SK-MEL-5 (cell line): Measurements from ENCODE around the gene OGFOD1. TPM values are rescaled to one million over a fixed set of nuclear protein-coding genes. Genes with fewer than 3 reads are reported as not detected.

Experiments
- DNase-seq: peaks from one replicate; pipeline ENCODE4 v3.0.0-alpha.2; 2016; ENCODE audit warnings: low read depth, low spot score
- in situ Hi-C: cut with HindIII; loops from 2 replicates; pipeline ENCODE4 v1.10.0; 2016; ENCODE audit warnings: low sequenced_read_pairs, high pct_unique_total_duplicates, low pct_unique_long_range_greater_than_20kb
- polyA plus RNA-seq, 2 experiments: library from polyadenylated mRNA; depleted of rRNA; stranded (reverse); fragments of >200 nt; gene quantifications; 2 replicates each; pipeline ENCODE4 v1.2.3, GENCODE V29; 2015
- total RNA-seq: library from RNA; depleted of rRNA; stranded (reverse); fragments of >200 nt; shearing (Covaris generic); gene quantifications from 2 replicates; pipeline ENCODE4 v1.2.3, GENCODE V29; 2014; rRNA removed

OGFOD1 gene
- total RNA-seq, result 92.6 and 95.1 TPM in 2 replicates
- 48.7 and 93.1 TPM in 2 replicates for polyA plus RNA-seq (2015; cell fraction: cytosol; rRNA removed)
- polyA plus RNA-seq (2015; cell fraction: nucleus; rRNA removed), result 32.1 and 40.4 TPM in 2 replicates

- DNase-seq, result peak; percentile 97
- in situ Hi-C loops, result no loop called here
These were observed at the start of gene OGFOD1, which contains the start of gene NUDT21 for GRCh38 chr16:56450986-56451752. TSS of gene OGFOD1 (plus strand) at chr16:56451554. CDS start at chr16:56451613, 59 bp downstream. TSS of gene NUDT21 (minus strand) at chr16:56451332. CDS start at chr16:56451202, 130 bp downstream.

DNA sequence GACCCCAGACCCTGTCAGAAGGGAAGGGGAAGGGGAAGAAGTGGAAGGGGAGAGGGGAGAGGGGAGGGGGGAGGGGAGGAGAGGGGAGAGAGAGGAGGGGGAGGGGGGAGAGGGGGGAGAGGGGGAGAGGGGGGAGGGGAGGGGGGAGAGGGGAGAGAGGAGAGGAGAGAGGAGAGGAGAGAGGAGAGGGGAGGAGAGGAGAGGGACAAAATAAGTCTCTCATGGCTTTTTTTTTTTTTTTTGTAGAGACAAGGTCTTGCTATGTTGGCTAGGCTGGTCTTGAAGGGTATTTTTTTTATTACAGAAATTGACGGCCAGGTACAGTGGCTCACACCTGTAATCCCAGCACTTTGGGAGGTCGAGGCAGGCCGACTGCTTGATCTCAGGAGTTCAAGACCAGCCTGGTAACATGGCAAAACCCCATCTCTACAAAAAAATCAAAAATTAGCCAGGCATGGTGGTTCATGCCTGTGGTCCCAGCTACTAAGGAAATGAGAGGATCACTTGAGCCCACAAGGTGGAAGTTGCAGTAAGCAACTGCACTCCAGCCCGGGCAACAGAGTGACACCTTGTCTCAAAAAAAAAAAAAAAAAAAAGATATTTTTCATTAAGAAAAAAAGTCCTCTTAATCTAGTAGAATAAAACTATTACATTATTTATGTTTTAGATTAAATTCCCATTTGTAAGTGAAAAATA, 45.2 kb upstream of the OGFOD1 start:
- DNase-seq, result no peak
- in situ Hi-C loops, result no loop called here

DNA sequence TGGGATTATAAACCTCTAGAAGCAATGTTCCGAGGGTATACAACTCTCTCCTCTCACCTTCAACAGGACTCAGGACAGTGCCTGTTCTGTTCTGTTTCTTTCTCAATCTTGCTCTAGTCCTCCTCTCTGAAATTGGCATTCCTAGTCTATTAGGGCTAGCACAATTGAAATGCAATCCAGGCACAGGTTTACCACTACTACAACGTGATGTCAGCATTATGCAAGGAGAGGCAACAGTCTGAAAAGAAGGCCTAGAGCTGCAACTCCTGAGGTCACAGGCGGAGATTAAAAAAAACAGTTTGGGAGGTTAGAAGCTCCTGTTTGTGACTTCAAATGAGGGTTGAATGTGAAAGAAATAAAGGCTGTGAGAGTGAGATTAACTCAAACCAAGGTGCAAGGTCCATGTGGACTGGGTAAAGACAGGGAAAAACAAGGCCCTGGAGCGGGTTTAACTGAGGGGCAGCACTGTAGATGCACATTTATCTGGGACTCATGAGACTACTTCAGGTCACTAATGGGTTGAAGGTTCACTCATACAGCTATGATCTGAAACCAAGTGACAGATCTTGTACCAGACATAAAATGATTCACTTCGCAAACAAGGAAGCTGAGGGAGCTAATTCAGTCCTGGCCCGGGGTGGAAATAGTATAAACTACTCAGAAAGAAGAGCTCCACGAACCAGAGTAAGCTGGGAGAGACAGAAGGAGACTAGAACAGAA, 42.8 kb upstream of the OGFOD1 start:
- in situ Hi-C loops, result no loop called here
- DNase-seq, result no peak

GRCh38 chr16:56409195-56409594, 42.2 kb upstream of the OGFOD1 start:
- in situ Hi-C loops, result no loop called here
- no peak for DNase-seq

GRCh38 chr16:56411123-56411522, 40.2 kb upstream of the OGFOD1 start:
- in situ Hi-C loops, result no loop called here
- no peak for DNase-seq

DNA sequence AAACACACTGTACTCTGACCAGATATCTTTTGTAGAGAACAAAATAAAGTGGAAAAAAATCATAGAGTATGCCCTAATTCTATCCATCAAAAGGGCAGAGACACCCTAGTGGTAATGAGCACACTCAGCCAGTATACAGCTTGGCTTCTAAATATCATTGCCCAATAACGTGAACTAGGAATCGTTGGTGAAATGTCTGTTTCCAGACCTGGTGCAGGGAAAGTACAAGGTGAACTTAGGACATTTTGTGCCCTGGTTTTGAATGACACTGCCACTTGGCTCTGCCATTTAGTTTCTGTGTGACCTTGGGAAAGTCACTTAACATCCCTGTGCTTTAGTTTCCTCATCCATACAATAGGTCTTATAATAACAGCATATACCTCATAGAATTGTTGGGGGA, 39.7 kb upstream of the OGFOD1 start:
- in situ Hi-C loops, result no loop called here
- DNase-seq, result no peak

DNA sequence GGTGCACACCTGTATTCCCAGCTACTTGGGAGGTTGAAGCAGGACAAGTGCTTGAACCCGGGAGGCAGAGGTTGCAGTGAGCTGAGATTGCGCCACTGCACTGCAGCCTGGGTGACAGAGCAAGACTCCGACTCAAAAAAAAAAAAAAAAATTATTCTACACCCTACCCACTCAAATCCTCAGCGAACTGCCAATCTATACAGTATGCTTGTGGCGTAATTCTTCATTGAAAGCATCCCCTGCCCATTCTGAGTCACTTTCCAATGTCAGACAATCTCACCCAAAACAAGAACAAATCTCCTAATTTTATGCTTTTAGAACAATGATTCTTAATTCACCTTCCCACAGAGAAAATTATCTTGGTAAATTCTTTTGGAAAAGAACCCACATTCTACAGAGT, 38.0 kb upstream of the OGFOD1 start:
- in situ Hi-C loops, result no loop called here
- DNase-seq, result no peak

- in situ Hi-C loops, result no loop called here
- no peak for DNase-seq
These were observed 37.0 kb upstream of the OGFOD1 start for GRCh38 chr16:56414366-56414765.

- in situ Hi-C loops, result no loop called here
- no peak for DNase-seq
These were observed 35.5 kb upstream of the OGFOD1 start for GRCh38 chr16:56415875-56416274.

DNA sequence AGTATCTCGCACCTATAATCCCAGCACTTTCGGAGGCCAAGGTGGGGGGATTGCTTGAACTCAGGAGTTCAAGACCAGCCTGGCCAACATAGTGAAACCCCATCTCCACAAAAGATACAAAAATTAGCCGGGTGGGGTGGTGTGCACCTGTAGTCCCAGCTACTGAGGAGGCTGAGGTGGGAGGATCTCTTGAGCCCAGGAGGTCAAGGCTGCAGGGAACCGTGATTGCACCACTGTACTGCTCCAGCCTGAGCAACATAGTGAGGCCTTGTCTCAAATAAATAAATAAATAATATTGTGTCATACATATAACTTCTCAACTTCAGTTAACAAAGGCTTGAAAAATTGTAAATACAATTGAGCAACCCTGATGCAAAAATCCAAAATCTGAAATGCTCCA, 34.2 kb upstream of the OGFOD1 start:
- in situ Hi-C loops, result no loop called here
- no peak for DNase-seq

DNA sequence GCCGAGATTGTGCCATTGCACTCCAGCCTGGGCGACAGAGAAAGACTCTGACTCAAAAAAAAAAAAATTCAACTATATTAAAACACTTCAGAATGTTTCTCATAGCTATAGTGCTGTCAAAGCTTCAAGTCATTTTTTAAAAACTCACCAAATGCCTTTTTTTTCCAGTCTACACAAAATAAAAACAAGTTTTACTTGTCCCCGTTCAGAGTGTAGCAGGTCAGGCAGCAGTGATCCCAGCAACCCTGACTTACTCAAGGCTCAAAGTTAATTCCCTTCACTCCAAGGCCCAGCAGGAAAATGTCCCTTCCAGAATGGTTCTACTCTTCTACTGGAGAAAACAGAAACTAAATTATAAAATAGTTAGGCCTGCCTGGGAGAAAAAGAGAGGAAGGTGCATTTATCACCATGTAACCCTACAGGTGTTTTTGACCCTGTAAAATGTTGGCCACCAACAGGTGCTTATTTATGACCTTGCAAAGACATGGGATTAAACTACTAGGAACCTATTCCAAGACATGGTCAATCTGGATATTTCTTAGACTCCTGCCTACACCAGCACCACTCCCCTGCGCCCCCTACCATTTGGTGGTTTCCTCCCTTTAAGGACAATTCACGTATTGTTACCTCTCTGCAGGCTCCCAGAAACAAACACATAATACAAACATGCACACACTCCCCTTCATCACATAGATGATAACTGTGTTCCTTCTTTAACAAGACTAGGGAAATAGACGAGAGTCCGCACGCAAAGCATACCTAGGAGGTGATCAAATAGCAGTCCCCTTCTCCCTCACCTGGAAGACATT, 31.4 kb upstream of the OGFOD1 start:
- in situ Hi-C loops, result no loop called here
- DNase-seq, result no peak

DNA sequence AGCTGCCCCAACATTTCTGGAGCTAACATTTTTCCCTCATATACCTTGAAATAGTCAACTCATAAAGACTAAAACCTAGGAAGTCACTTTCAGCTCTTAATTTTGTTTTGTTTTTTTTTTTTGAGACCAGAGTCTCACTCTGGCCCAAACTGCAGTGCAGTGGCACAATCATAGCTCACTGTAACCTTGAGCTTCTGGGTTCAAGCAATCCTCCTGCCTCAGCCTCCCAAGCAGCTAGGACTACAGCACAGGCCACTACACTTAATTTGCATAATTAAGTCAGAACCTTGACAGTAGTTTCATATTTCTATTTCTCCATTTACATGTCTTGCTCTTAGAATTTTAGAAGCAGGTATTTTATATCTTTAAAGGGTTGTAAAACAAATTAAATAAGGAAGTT, 30.7 kb upstream of the OGFOD1 start:
- DNase-seq, result no peak
- in situ Hi-C loops, result no loop called here

GRCh38 chr16:56421313-56421712, 30.0 kb upstream of the OGFOD1 start:
- DNase-seq, result no peak
- in situ Hi-C loops, result no loop called here

DNA sequence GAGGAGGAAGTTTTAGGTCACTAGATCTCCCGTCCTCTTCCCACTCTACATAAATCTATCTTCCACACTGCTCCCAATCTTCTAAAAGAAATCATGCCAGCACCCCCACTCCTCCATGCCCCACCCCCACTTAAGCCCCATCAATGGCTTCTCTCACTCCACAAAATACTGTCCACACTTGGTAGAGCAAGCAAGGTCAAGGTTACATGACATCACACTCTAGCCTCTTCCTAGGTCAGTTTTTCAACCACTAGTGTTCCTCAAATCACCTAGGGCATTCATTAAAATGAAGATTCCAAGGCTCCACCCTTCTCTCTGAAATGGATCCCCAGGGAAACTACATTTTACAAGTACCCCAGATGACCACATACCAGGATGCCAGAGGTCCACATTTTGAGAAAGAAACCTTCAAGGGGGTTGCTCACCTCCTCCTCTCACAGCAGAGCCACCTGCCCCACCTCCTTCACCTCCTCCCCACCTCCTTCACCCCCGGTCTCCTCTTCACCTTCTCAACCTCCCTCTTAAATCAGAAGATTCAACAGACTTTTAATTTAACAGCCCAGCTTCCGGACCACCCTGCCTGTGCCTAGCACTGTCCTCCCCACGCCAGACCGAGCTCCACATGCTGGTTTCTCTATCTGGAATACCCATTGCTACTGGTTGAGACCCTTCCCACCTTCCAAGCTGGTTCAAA, 29.2 kb upstream of the OGFOD1 start:
- in situ Hi-C loops, result no loop called here
- no peak for DNase-seq

DNA sequence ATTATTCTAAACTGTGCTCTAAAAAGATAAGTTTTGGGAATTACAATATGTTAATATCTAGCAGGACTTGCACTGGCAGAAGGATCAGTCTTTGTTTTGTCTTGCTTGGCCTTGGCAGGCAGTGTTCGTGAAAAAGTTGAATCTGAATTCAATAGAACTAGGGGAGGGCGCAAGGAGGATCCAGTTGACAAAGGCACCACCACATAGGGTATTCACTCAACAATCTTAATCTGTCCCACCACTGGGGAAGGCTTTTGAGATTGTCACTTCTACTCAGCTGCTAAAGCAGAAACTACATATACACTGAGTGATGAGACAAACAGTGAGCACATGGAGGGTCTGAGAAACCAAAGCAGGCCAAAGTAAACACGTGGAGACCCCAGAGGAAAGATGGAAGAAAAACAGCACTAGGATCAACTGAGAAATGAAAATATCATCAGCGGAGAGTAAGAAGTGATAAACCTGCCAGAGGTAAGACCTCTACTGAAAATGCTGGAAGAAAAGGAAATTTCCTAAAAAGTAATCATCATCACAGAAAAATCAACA, 28.4 kb upstream of the OGFOD1 start:
- DNase-seq, result no peak
- in situ Hi-C loops, result no loop called here

DNA sequence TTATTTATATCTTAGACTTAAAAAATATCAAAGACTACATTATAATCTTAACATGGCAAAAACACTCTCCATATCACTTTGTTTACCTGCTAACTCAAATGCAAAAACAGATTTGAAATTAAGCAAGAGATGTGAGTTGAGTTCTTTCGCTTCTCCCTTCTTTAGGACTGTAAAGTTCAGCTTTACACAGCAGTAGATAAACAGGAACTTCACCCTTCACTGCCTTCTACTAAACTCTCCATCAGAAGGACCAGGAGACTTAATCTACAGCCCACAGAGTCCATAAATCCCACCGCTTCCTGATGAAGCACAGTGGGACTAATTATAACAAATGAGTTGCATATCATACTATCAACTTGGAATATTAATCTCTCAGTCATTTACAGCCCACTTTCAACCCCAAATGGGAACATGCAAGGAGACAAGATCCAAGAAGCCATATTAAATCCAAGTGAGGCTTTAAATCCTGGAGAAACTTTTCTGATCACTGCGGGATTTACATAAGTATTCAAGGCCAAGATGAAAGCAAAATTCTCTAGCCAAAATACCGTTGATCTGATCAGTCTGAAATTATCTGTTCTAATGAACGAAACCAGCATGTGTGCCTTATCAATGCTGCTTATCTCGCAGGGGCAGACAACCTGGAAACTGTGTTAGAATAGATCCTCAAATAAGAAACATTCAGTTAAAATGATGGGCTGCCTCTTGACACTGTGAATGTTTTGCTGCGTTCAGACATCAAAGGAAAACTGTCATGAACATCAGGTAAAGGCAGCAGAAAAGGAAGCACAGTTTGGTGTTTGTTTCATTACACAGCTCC, 27.6 kb upstream of the OGFOD1 start:
- no peak for DNase-seq
- in situ Hi-C loops, result no loop called here
